Right ventricle myocardium inferior (tissue), 1 donor: ENCODE results near the gene RNF213. TPM values are rescaled to one million over a fixed set of nuclear protein-coding genes. Genes with fewer than 3 reads are reported as not detected.
"Not testable (repeated sequence)": the region's sequence is repeated elsewhere in the genome, so short reads cannot be mapped to it uniquely, and the experiment has no call there.

Source experiments
- ATAC-seq: fragments of 200-7000 bp; cut with Tn5 transposase; one replicate; pipeline ENCODE4 v1.9.1; 2020; ENCODE audit warnings: mild to moderate bottlenecking, moderate library complexity
- DNase-seq: peaks from one replicate; pipeline ENCODE4 v3.0.0; 2021; ENCODE audit errors: missing footprints
- intact Hi-C: fragments of 100-400 bp; cut with DNase I; formaldehyde crosslinking; loops from one replicate; pipeline ENCODE4 v1.11.0; 2022
- total RNA-seq: library from RNA; stranded (reverse); fragmentation: NEBNext Ultra II Directional; extraction: Animal tissue kit (Norgen Biotek cat#: 25700); gene quantifications from one replicate; pipeline ENCODE4 v1.2.1, GENCODE V29; 2021
- donor health status: DM: no; HTN: yes; CAD: no; lungs with severe emphysema.

The RNF213 gene
- total RNA-seq, 1 donor from 2014 or later, result 28.6 TPM

GRCh38 chr17:80246266-80246681 lies 14.4 kb upstream of the RNF213 start:
- ATAC-seq, result no peak
- intact Hi-C loops, result no loop called here
- no peak for DNase-seq

- intact Hi-C loops, result no loop called here
- DNase-seq (peak; percentile 62), ATAC-seq (no peak)
Measured at GRCh38 chr17:80246726-80247125, 13.9 kb upstream of the RNF213 start.

- intact Hi-C loops, result no loop called here
- ATAC-seq (no peak), DNase-seq (peak; percentile 16)
Measured at GRCh38 chr17:80247561-80247960, 13.1 kb upstream of the RNF213 start.

GRCh38 chr17:80248001-80248893 lies 12.4 kb upstream of the RNF213 start:
- intact Hi-C loops, result no loop called here
- DNase-seq (peak; percentile 53), ATAC-seq (no peak)

GRCh38 chr17:80248894-80249710 lies 11.6 kb upstream of the RNF213 start:
- ATAC-seq (no peak), DNase-seq (peak; percentile 27)
- intact Hi-C loops, result no loop called here

GRCh38 chr17:80251966-80252365 lies 8.7 kb upstream of the RNF213 start:
- intact Hi-C loops, result no loop called here
- DNase-seq (peak; percentile 18), ATAC-seq (no peak)

- intact Hi-C loops, result no loop called here
- peak; percentile 88 for DNase-seq
- peak; percentile 32 for ATAC-seq
Measured at GRCh38 chr17:80252871-80253270, 7.8 kb upstream of the RNF213 start.

- peak; percentile 60 for DNase-seq
- intact Hi-C loops, result no loop called here
- no peak for ATAC-seq
Measured at GRCh38 chr17:80253631-80254395, 6.8 kb upstream of the RNF213 start.

- DNase-seq, result peak; percentile 60
- ATAC-seq, result no peak
- intact Hi-C loops, result loop anchor here (5.0 kb wide), 1 partner anchor 107 kb away; the partner anchor contains the start of gene EIF4A3
Measured at GRCh38 chr17:80254396-80255251, 6.0 kb upstream of the RNF213 start.

GRCh38 chr17:80256034-80256350 lies 4.7 kb upstream of the RNF213 start:
- no peak for ATAC-seq
- DNase-seq, result peak; percentile 57
- intact Hi-C loops, result loop anchor here (5.0 kb wide), 1 partner anchor 109 kb away; the partner anchor contains the start of gene EIF4A3

- intact Hi-C loops, result loop anchor here (5.0 kb wide), 1 partner anchor 110 kb away; the partner anchor contains the start of gene EIF4A3
- no peak for ATAC-seq
Measured at GRCh38 chr17:80257716-80258213, 2.9 kb upstream of the RNF213 start.

GRCh38 chr17:80258296-80258695 lies 2.4 kb upstream of the RNF213 start:
- ATAC-seq, DNase-seq: not testable (repeated sequence)
- intact Hi-C loops, result loop anchor here (5.0 kb wide), 1 partner anchor 111 kb away; the partner anchor contains the start of gene EIF4A3

More at GRCh38 chr17:80257716-80258213, 2.9 kb upstream of the RNF213 start:
- DNase-seq, result peak; percentile 43

GRCh38 chr17:80259457-80260068 lies 1.1 kb upstream of the RNF213 start:
- ATAC-seq, result no peak
- no peak for DNase-seq
- intact Hi-C loops, result loop anchor here (5.0 kb wide), 2 partner anchors 112 to 157 kb away; partner anchors contain the start of genes EIF4A3 and GAA

GRCh38 chr17:80260069-80260535 lies 550 bp upstream of the RNF213 start:
- DNase-seq, result peak; percentile 88
- intact Hi-C loops, result loop anchor here (5.0 kb wide), 1 partner anchor 158 kb away; the partner anchor contains the start of gene GAA
- ATAC-seq, result peak; percentile 83

GRCh38 chr17:80261159-80261894 lies 675 bp downstream of the RNF213 start:
- intact Hi-C loops, result loop anchor here (5.0 kb wide), 1 partner anchor 159 kb away; the partner anchor contains the start of gene GAA
- ATAC-seq (peak; percentile 30), DNase-seq (peak; percentile 85)

- intact Hi-C loops, result loop anchor here (5.0 kb wide), 1 partner anchor 160 kb away; the partner anchor contains the start of gene GAA
- DNase-seq, result no peak
- no peak for ATAC-seq
Measured at GRCh38 chr17:80261895-80262279, 1.2 kb downstream of the RNF213 start.
